ENCODE measurements around the gene ANKRD22. TPM values are rescaled to one million over a fixed set of nuclear protein-coding genes. Genes with fewer than 3 reads are reported as not detected.

ANKRD22 gene
- total and polyA plus RNA-seq, 2 donors (not counting 3 experiments of a cell fraction or from before 2014, with no cell fraction given): not detected

GRCh38 chr10:88870089-88870488 is 18.4 kb upstream of the ANKRD22 start:
- H3K9ac ChIP-seq (replicated peaks; ENCODE audit: extremely low read depth, insufficient read depth, low read length): no peak overlapping the region
- H3K27me3 ChIP-seq (ENCODE audit: control insufficient read depth in 2 of 2, insufficient read depth in 2 of 2, low read length in 2 of 2): peaks cover 0 to 13% of the 10 kb centered on the region in 2 experiments
- ChIA-PET CTCF (interaction anchor here (0.7 to 2.2 kb wide), 9 partner anchors 9 to 117 kb away, joined by 3 to 9 read pairs (median 4); partner anchors contain the start of gene STAMBPL1), POLR2A (no interaction called here)
- no peaks in the 10 kb centered on the region for H3K4me1 ChIP-seq (ENCODE audit: control insufficient read depth, extremely low read depth, insufficient read depth, low read length)
- no peaks in the 10 kb centered on the region for H3K36me3 ChIP-seq (ENCODE audit: control insufficient read depth in 2 of 2, extremely low read depth in 1 of 2, insufficient read depth in 2 of 2, low read length in 2 of 2)
- H3K4me3 ChIP-seq (replicated peaks in 1 of 3; ENCODE audit: insufficient read depth in 1 of 3, low read depth in 1 of 3, low read length in 3 of 3): no peak overlapping the region
- no peak overlapping the region for H3K4me2 ChIP-seq (ENCODE audit: insufficient read depth, low read length)
- BruUV-seq (replicated peaks): no TSS peak
- FAIRE-seq (no peak), DNase-seq (ENCODE audit: low read depth, low spot score) (no peak)
- H3K27ac ChIP-seq (ENCODE audit: insufficient read depth, low read depth, low read length): no peak overlapping the region
- no peaks in the 10 kb centered on the region for H3K9me1 ChIP-seq (replicated peaks; ENCODE audit: control insufficient read depth, extremely low read depth, insufficient read depth, low read length)
- dilution Hi-C loops (cut with MboI; ENCODE audit: extremely low pct_ligation_motif_present, low sequenced_read_pairs) (no loop called here), intact Hi-C loops (cut with micrococcal nuclease) (no loop called here)
- TF ChIP-seq MYC (IDR thresholded peaks at IDR 0.05; ENCODE audit: low read depth, low read length) (no peak), POLR2A (IDR thresholded peaks at IDR 0.05; ENCODE audit: low read depth, low read length) (no peak), CTCF (IDR thresholded peaks at IDR 0.05; ENCODE audit: extremely low read depth in 1 of 2, insufficient read depth in 1 of 2, low read depth in 1 of 2, low read length in 2 of 2) (no peak), EZH2 (IDR thresholded peaks at IDR 0.05; ENCODE audit: borderline replicate concordance, low read depth, low read length, severe bottlenecking) (no peak), POLR2AphosphoS5 (IDR thresholded peaks at IDR 0.05; ENCODE audit: insufficient read depth, low read depth, low read length) (no peak), MAX (IDR thresholded peaks at IDR 0.05; ENCODE audit: insufficient read depth, insufficient read length) (no peak), GATA2 (IDR thresholded peaks at IDR 0.05; ENCODE audit: insufficient read depth, insufficient read length, low read depth, low read length) (no peak), JUN (IDR thresholded peaks at IDR 0.05; ENCODE audit: borderline replicate concordance, insufficient read depth, insufficient read length, low read depth) (no peak)
- no peaks in the 10 kb centered on the region for H3K9me3 ChIP-seq (replicated peaks; ENCODE audit: control insufficient read depth, insufficient read depth, low read length)
- no peaks in the 10 kb centered on the region for H4K20me1 ChIP-seq (replicated peaks; ENCODE audit: control insufficient read depth, extremely low read depth, insufficient read depth, low read length)
- H2AFZ ChIP-seq (ENCODE audit: low read depth, low read length): no peak overlapping the region
- H3K79me2 ChIP-seq (ENCODE audit: control insufficient read depth, insufficient read depth, low read length): no peaks in the 10 kb centered on the region
